B cell (primary cell): ENCODE results near the gene LDB3. TPM values are rescaled to one million over a fixed set of nuclear protein-coding genes. Genes with fewer than 3 reads are reported as not detected.

Experiments used
- ATAC-seq: fragments of 200-7000 bp; cut with Tn5 transposase; one replicate; pipeline ENCODE4 v1.10.0; 2021; ENCODE audit warnings: low read depth, mild to moderate bottlenecking, moderate number of reproducible peaks, moderate library complexity
- CTCF ChIA-PET: fragments of 350-600 bp; sonication (Branson Sonifier 250); formaldehyde crosslinking; loops from one replicate; lab custom pipeline; 2021; ENCODE audit warnings: antibody characterized with exemption, inconsistent platforms; lab: Charles Lee
- POLR2A ChIA-PET: fragments of 350-600 bp; sonication (Branson Sonifier 250); formaldehyde crosslinking; loops from one replicate; lab custom pipeline; 2021; ENCODE audit warnings: antibody characterized with exemption; lab: Charles Lee
- DNase-seq: peaks from one replicate; pipeline ENCODE4 v3.0.0; 2013
- H2AFZ ChIP-seq: 2 replicates; pipeline ENCODE4 v1.6.1; 2012; ENCODE audit warnings: mild to moderate bottlenecking, low read depth, low read length; ENCODE audit not compliant: insufficient read depth, poor library complexity, severe bottlenecking
- H3K27ac ChIP-seq, 2 donors: 1 replicate in 1 of 2; 2 replicates in 1 of 2; pipeline ENCODE4 v1.5.1; 2012 to 2013; ENCODE audit warnings: low read length in 2 of 2, mild to moderate bottlenecking in 2 of 2, moderate library complexity in 1 of 2
- H3K27me3 ChIP-seq, 4 experiments: fragments of 200-600 bp in 1 of 4; sonication (generic) in 1 of 4; replicated peaks in 1 of 4; 1 replicate in 2 of 4; 2 replicates in 2 of 4; pipeline versions ENCODE4 v1.6.1 to v1.7.0; 2013 to 2016; ENCODE audit warnings: low read length in 3 of 4, mild to moderate bottlenecking in 2 of 4, mixed read lengths in 1 of 4, moderate library complexity in 1 of 4; ENCODE audit not compliant: insufficient read depth in 4 of 4, control insufficient read depth in 3 of 4; ENCODE audit errors: control extremely low read depth in 1 of 4
- H3K36me3 ChIP-seq, 2 experiments: replicated peaks in 1 of 2; 1 replicate in 1 of 2; 2 replicates in 1 of 2; pipeline versions ENCODE4 v1.6.1 to v1.7.1; 2013; ENCODE audit warnings: low read length in 1 of 2; ENCODE audit not compliant: insufficient read depth in 2 of 2, control insufficient read depth in 1 of 2; ENCODE audit errors: control extremely low read depth in 1 of 2, extremely low read depth in 1 of 2
- H3K4me1 ChIP-seq, 2 donors: fragments of 200-600 bp in 1 of 2; sonication (generic) in 1 of 2; 1 replicate in 1 of 2; 2 replicates in 1 of 2; pipeline versions ENCODE4 v1.5.1 to v1.6.1; 2013 to 2017; ENCODE audit warnings: low read length in 2 of 2; ENCODE audit not compliant: control insufficient read depth in 2 of 2, insufficient read depth in 2 of 2
- H3K4me2 ChIP-seq: replicated peaks from 2 replicates; pipeline ENCODE3; 2012; ENCODE audit warnings: mild to moderate bottlenecking, low read depth, low read length; ENCODE audit not compliant: poor library complexity, severe bottlenecking
- H3K4me3 ChIP-seq, 5 experiments: fragments of 200-600 bp in 1 of 5; sonication (generic) in 1 of 5; 1 replicate in 3 of 5; 2 replicates in 2 of 5; pipeline versions ENCODE4 v1.5.1 to v1.7.0; 2011 to 2016; ENCODE audit warnings: low read length in 4 of 5, mild to moderate bottlenecking in 4 of 5, low read depth in 2 of 5, control low read depth in 1 of 5, moderate library complexity in 1 of 5; ENCODE audit not compliant: insufficient read depth in 1 of 5; ENCODE audit errors: control extremely low read depth in 1 of 5, extremely low read depth in 1 of 5
- H3K79me2 ChIP-seq: fragments of 200-600 bp; sonication (generic); one replicate; pipeline ENCODE4 v1.6.0; 2016; ENCODE audit warnings: low read length; ENCODE audit not compliant: control insufficient read depth, insufficient read depth
- H3K9ac ChIP-seq: fragments of 200-600 bp; sonication (generic); 2 replicates; pipeline ENCODE4 v1.6.1; 2017; ENCODE audit warnings: mild to moderate bottlenecking, low read length, moderate library complexity
- H3K9me3 ChIP-seq, 3 donors: one replicate each; pipeline versions ENCODE4 v1.6.1 to v1.7.1; 2013; ENCODE audit warnings: low read length in 2 of 3; ENCODE audit not compliant: control insufficient read depth in 2 of 3, insufficient read depth in 1 of 3; ENCODE audit errors: control extremely low read depth in 1 of 3
- H4K20me1 ChIP-seq: 2 replicates; pipeline ENCODE4 v1.6.0; 2012; ENCODE audit warnings: mild to moderate bottlenecking, low read length; ENCODE audit not compliant: insufficient read depth, control insufficient read depth, poor library complexity, severe bottlenecking
- H3K27ac Mint-ChIP-seq: one replicate; pipeline ENCODE4 v1.8.0; 2021; ENCODE audit warnings: mixed read lengths
- H3K27me3 Mint-ChIP-seq: one replicate; pipeline ENCODE4 v1.8.0; 2021; ENCODE audit warnings: mixed read lengths
- H3K4me1 Mint-ChIP-seq: one replicate; pipeline ENCODE4 v1.8.0; 2021; ENCODE audit warnings: mixed read lengths
- H3K4me3 Mint-ChIP-seq: one replicate; pipeline ENCODE4 v1.8.0; 2021; ENCODE audit warnings: mixed read lengths
- H3K9me3 Mint-ChIP-seq: one replicate; pipeline ENCODE4 v1.8.0; 2022; ENCODE audit warnings: mixed read lengths; ENCODE audit not compliant: insufficient read depth
- EZH2 ChIP-seq: IDR thresholded peaks from 2 replicates; pipeline ENCODE4 v1.6.1; 2012; ENCODE audit warnings: borderline replicate concordance, low read depth, mild to moderate bottlenecking, moderate library complexity, low read length; ENCODE audit not compliant: insufficient read depth, poor library complexity, severe bottlenecking
- WGBS: methylation state at CpG from one replicate; pipeline ENCODE4 v1.1.5; 2013; ENCODE audit warnings: missing lambda C conversion rate; ENCODE audit not compliant: insufficient coverage; 5-methylcytosine and 5-hydroxymethylcytosine counted together
- intact Hi-C: fragments of 100-400 bp; cut with micrococcal nuclease; formaldehyde crosslinking; loops from one replicate; pipeline ENCODE4 v1.10.0; 2022
- polyA plus RNA-seq: library from polyadenylated mRNA; depleted of rRNA; stranded (reverse); fragments of >200 nt; gene quantifications from 2 replicates; pipeline ENCODE4 v1.2.3, GENCODE V29; 2012
- total RNA-seq, 2 donors: library from RNA; stranded (reverse); fragments of 120-200 nt in 1 of 2; gene quantifications; 1 replicate in 1 of 2; 2 replicates in 1 of 2; pipeline versions ENCODE4 v1.2.3 to v1.2.4, GENCODE V29; 2013 to 2022
- TF ChIP-seq, protein P1 (sequence below): fragments of 200-600 bp; IDR thresholded peaks from one replicate; pipeline ENCODE4 v1.8.0; 2022; ENCODE audit warnings: antibody characterized with exemption, mild to moderate bottlenecking

Gene LDB3
- total and polyA plus RNA-seq, 2 donors (not counting 1 experiment from before 2014, with no cell fraction given): 0.01 to 0.07 TPM

- Mint-ChIP-seq H3K9me3 (no peaks in the 10 kb centered on the region), H3K27me3 (peaks cover 5% of the 10 kb centered on the region), H3K4me1 (no peaks in the 10 kb centered on the region), H3K27ac (no peak overlapping the region), H3K4me3 (no peak overlapping the region)
- intact Hi-C loops: no loop called here
- Histone ChIP-seq H3K4me2 (no peak overlapping the region), H2AFZ (no peak overlapping the region), H3K27ac (no peak overlapping the region), H3K79me2 (no peaks in the 10 kb centered on the region), H3K27me3 (no peaks in the 10 kb centered on the region), H3K4me1 (no peaks in the 10 kb centered on the region), H3K36me3 (no peaks in the 10 kb centered on the region), H3K9me3 (no peaks in the 10 kb centered on the region), H4K20me1 (no peaks in the 10 kb centered on the region), H3K9ac (no peak overlapping the region), H3K4me3 (no peak overlapping the region)
- WGBS: 77% methylated on average over 19 of the region's 19 CpGs
- POLR2A ChIA-PET: no interaction called here
- no peak for TF ChIP-seq EZH2
- TF ChIP-seq, protein P1, sequence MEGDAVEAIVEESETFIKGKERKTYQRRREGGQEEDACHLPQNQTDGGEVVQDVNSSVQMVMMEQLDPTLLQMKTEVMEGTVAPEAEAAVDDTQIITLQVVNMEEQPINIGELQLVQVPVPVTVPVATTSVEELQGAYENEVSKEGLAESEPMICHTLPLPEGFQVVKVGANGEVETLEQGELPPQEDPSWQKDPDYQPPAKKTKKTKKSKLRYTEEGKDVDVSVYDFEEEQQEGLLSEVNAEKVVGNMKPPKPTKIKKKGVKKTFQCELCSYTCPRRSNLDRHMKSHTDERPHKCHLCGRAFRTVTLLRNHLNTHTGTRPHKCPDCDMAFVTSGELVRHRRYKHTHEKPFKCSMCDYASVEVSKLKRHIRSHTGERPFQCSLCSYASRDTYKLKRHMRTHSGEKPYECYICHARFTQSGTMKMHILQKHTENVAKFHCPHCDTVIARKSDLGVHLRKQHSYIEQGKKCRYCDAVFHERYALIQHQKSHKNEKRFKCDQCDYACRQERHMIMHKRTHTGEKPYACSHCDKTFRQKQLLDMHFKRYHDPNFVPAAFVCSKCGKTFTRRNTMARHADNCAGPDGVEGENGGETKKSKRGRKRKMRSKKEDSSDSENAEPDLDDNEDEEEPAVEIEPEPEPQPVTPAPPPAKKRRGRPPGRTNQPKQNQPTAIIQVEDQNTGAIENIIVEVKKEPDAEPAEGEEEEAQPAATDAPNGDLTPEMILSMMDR: no peak
- DNase-seq (no peak), ATAC-seq (no peak)
- CTCF ChIA-PET: no interaction called here
Observed at GRCh38 chr10:86657396-86658011, 10.8 kb upstream of the LDB3 start.

DNA sequence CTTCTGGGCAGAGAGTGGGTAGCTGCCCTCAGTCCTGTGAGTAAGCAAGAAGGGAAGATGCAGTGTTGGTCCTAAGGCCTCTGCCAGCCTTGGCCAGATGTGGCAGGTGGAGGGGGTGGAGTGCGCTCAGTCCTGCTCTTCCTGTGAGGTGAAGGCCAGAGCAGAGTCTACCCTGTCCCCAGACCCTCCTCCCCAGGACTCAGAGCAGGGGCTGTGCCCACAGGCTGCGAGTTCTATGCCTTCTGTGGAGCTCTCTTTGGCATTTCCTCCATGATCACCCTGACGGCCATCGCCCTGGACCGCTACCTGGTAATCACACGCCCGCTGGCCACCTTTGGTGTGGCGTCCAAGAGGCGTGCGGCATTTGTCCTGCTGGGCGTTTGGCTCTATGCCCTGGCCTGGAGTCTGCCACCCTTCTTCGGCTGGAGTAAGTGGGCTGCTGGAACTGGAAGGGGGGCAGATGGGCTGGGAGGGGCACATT, 10.0 kb upstream of the LDB3 start:
- CTCF ChIA-PET: no interaction called here

More for the DNA sequence above, 10.0 kb upstream of the LDB3 start:
- Mint-ChIP-seq H3K27ac (no peak overlapping the region), H3K4me1 (no peaks in the 10 kb centered on the region), H3K4me3 (no peak overlapping the region), H3K27me3 (peaks cover 5% of the 10 kb centered on the region), H3K9me3 (no peaks in the 10 kb centered on the region)
- Histone ChIP-seq H3K4me3 (no peak overlapping the region), H3K27ac (no peak overlapping the region), H4K20me1 (no peaks in the 10 kb centered on the region), H3K79me2 (no peaks in the 10 kb centered on the region), H3K9me3 (no peaks in the 10 kb centered on the region), H3K4me2 (no peak overlapping the region), H3K4me1 (no peaks in the 10 kb centered on the region), H3K9ac (no peak overlapping the region), H3K27me3 (no peaks in the 10 kb centered on the region), H3K36me3 (no peaks in the 10 kb centered on the region), H2AFZ (no peak overlapping the region)
- WGBS: 88% methylated on average over 11 of the region's 12 CpGs
- no peak for TF ChIP-seq EZH2
- TF ChIP-seq, protein P1: no peak
- no peak for ATAC-seq
- POLR2A ChIA-PET: no interaction called here
- intact Hi-C loops: no loop called here
- no peak for DNase-seq
